ENCODE results near the gene ST6GALNAC6. TPM values are rescaled to one million over a fixed set of nuclear protein-coding genes. Genes with fewer than 3 reads are reported as not detected.
"Not testable (repeated sequence)": the region's sequence is repeated elsewhere in the genome, so short reads cannot be mapped to it uniquely, and the experiment has no call there.

ST6GALNAC6 gene
- total RNA-seq, 1 donor from 2014 or later: 19.5 TPM

- DNase-seq: no peak
Measured at GRCh38 chr9:127854960-127855359, 44.4 kb downstream of the ST6GALNAC6 start.

GRCh38 chr9:127854184-127854806 lies 45.1 kb downstream of the ST6GALNAC6 start, which contains the start of gene ENG:
TSS of gene ENG (minus strand) at chr9:127854658. CDS start at chr9:127854355, 303 bp downstream.
- DNase-seq: no peak

- no peak for DNase-seq
Measured at GRCh38 chr9:127853312-127854183, 45.9 kb downstream of the ST6GALNAC6 start.

GRCh38 chr9:127852829-127853228 lies 46.6 kb downstream of the ST6GALNAC6 start:
- no peak for DNase-seq

- no peak for DNase-seq
Measured at GRCh38 chr9:127850286-127850830, 49.0 kb downstream of the ST6GALNAC6 start.

- no peak for DNase-seq
Measured at GRCh38 chr9:127848756-127849504, 50.5 kb downstream of the ST6GALNAC6 start.

- no peak for DNase-seq
Measured at GRCh38 chr9:127847833-127848755, 51.3 kb downstream of the ST6GALNAC6 start.

GRCh38 chr9:127847178-127847510 lies 52.3 kb downstream of the ST6GALNAC6 start:
- DNase-seq: no peak

GRCh38 chr9:127846443-127847177 lies 52.8 kb downstream of the ST6GALNAC6 start:
- DNase-seq: no peak

- DNase-seq: not testable (repeated sequence)
Measured at GRCh38 chr9:127845619-127846018, 53.8 kb downstream of the ST6GALNAC6 start.

GRCh38 chr9:127844821-127845359 lies 54.5 kb downstream of the ST6GALNAC6 start:
- DNase-seq: no peak

- no peak for DNase-seq
Measured at GRCh38 chr9:127841087-127841835, 58.1 kb downstream of the ST6GALNAC6 start.

- peak; percentile 31 for DNase-seq
Measured at GRCh38 chr9:127838375-127839078, 60.9 kb downstream of the ST6GALNAC6 start.

- DNase-seq: no peak
Measured at GRCh38 chr9:127837346-127837745, 62.1 kb downstream of the ST6GALNAC6 start.

- not testable (repeated sequence) for DNase-seq
Measured at GRCh38 chr9:127836561-127836960, 62.8 kb downstream of the ST6GALNAC6 start.

GRCh38 chr9:127835991-127836516 lies 63.3 kb downstream of the ST6GALNAC6 start:
- no peak for DNase-seq
